Gastrocnemius medialis (tissue), 4 donors: ENCODE measurements around the gene TMEM17.

Experiments
- POLR2A ChIP-seq, 2 donors: fragments of 450-650 bp; IDR thresholded peaks; one replicate each; pipeline ENCODE4 v1.6.1; 2017; ENCODE audit warnings: antibody characterized with exemption in 2 of 2, mild to moderate bottlenecking in 2 of 2, moderate library complexity in 2 of 2
- TF ChIP-seq, protein P1 (sequence below), 5 experiments: fragments of 450-650 bp in 3 of 5; fragments of 200-600 bp in 2 of 5; sonication (generic) in 2 of 5; IDR thresholded peaks in 4 of 5; conservative IDR thresholded peaks in 1 of 5; 1 replicate in 4 of 5; 2 replicates in 1 of 5; pipeline ENCODE4 v1.5.1; 2016 to 2019; ENCODE audit warnings: antibody characterized with exemption in 5 of 5, mild to moderate bottlenecking in 3 of 5, moderate library complexity in 3 of 5

DNA sequence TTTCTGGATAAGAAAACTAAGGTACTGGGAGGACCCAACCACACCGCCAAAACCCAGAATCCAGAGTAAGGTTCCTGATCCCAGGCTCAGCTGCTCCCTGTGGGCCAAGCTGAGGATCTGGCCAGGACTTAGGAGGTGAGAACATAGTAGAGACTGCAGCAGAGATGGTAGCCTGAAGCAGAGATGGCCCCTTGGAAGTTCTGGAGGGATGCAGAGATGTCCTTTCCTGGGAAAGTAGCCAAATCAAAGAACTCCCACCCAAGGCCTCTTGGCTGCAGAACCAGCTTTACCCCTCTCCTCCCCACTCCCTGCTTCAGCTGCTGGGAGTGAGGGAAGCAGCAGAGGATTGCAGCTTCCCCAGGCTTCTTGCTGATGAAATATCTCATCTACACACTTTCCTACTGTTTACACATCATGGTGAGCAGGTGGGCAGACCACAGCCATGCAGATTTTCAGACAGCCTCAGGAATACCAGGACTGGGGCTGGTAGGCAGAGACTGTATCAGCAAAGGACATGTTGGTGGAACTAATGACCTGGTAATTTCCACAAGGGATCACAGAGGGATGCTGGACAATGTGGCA lies 32.7 kb downstream of the TMEM17 start:
- TF ChIP-seq, protein P1, sequence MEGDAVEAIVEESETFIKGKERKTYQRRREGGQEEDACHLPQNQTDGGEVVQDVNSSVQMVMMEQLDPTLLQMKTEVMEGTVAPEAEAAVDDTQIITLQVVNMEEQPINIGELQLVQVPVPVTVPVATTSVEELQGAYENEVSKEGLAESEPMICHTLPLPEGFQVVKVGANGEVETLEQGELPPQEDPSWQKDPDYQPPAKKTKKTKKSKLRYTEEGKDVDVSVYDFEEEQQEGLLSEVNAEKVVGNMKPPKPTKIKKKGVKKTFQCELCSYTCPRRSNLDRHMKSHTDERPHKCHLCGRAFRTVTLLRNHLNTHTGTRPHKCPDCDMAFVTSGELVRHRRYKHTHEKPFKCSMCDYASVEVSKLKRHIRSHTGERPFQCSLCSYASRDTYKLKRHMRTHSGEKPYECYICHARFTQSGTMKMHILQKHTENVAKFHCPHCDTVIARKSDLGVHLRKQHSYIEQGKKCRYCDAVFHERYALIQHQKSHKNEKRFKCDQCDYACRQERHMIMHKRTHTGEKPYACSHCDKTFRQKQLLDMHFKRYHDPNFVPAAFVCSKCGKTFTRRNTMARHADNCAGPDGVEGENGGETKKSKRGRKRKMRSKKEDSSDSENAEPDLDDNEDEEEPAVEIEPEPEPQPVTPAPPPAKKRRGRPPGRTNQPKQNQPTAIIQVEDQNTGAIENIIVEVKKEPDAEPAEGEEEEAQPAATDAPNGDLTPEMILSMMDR (IDR thresholded peaks at IDR 0.05 in 4 of 5, conservative IDR thresholded peaks at IDR 0.05 in 1 of 5) = no peak
- TF ChIP-seq POLR2A (IDR thresholded peaks at IDR 0.05) = no peak
